Endodermal cell (in vitro differentiated cells): ENCODE results near the gene CFAP46. TPM values are rescaled to one million over a fixed set of nuclear protein-coding genes. Genes with fewer than 3 reads are reported as not detected.

Experiments
- DNase-seq: peaks from one replicate; pipeline ENCODE4 v3.0.0-alpha.2; 2017
- H3K27ac ChIP-seq: 2 replicates; pipeline ENCODE4 v1.5.1; 2013; ENCODE audit warnings: mild to moderate bottlenecking, low read depth, low read length, moderate library complexity
- H3K27me3 ChIP-seq: 2 replicates; pipeline ENCODE4 v1.6.1; 2013; ENCODE audit warnings: mild to moderate bottlenecking, low read length, moderate library complexity; ENCODE audit not compliant: insufficient read depth, control insufficient read depth, poor library complexity, severe bottlenecking
- H3K36me3 ChIP-seq: 2 replicates; pipeline ENCODE4 v1.7.0; 2013; ENCODE audit warnings: mild to moderate bottlenecking, low read length, moderate library complexity; ENCODE audit not compliant: control insufficient read depth, insufficient read depth
- H3K4me1 ChIP-seq: one replicate; pipeline ENCODE4 v1.7.0; 2013; ENCODE audit warnings: low read length; ENCODE audit not compliant: control insufficient read depth, insufficient read depth
- H3K4me3 ChIP-seq: 2 replicates; pipeline ENCODE4 v1.5.1; 2013; ENCODE audit warnings: mild to moderate bottlenecking, low read length, moderate library complexity
- H3K9ac ChIP-seq: 2 replicates; pipeline ENCODE4 v1.6.1; 2013; ENCODE audit warnings: mild to moderate bottlenecking, low read length, moderate library complexity; ENCODE audit not compliant: poor library complexity, severe bottlenecking; ENCODE audit errors: extremely low read depth
- H3K9me3 ChIP-seq: 2 replicates; pipeline ENCODE4 v1.6.1; 2013; ENCODE audit warnings: mild to moderate bottlenecking, low read length, moderate library complexity; ENCODE audit not compliant: control insufficient read depth
- H3K27ac Mint-ChIP-seq: 2 replicates; pipeline ENCODE4 v1.8.0; 2020; ENCODE audit warnings: mixed read lengths
- H3K27me3 Mint-ChIP-seq: 2 replicates; pipeline ENCODE4 v1.8.0; 2021; ENCODE audit warnings: mild to moderate bottlenecking, mixed read lengths; ENCODE audit not compliant: insufficient read depth
- H3K36me3 Mint-ChIP-seq: 2 replicates; pipeline ENCODE4 v1.8.0; 2020; ENCODE audit warnings: low read depth, mixed read lengths
- H3K4me1 Mint-ChIP-seq: 2 replicates; pipeline ENCODE4 v1.8.0; 2020; ENCODE audit warnings: mixed read lengths
- H3K4me3 Mint-ChIP-seq: 2 replicates; pipeline ENCODE4 v1.8.0; 2020; ENCODE audit warnings: mild to moderate bottlenecking, moderate library complexity, mixed read lengths
- H3K9me3 Mint-ChIP-seq: 2 replicates; pipeline ENCODE4 v1.8.0; 2020; ENCODE audit warnings: mild to moderate bottlenecking, mixed read lengths
- CTCF ChIP-seq: fragments of 200-600 bp; sonication (generic); conservative IDR thresholded peaks from 2 replicates; pipeline ENCODE4 v1.5.0; 2021; ENCODE audit warnings: antibody characterized with exemption, mild to moderate bottlenecking
- WGBS, 2 experiments: methylation state at CpG; one replicate each; pipeline versions ENCODE4 v1.1.5 to v1.1.7; 2013; ENCODE audit warnings: missing lambda C conversion rate in 2 of 2, mixed read lengths in 1 of 2; ENCODE audit not compliant: insufficient coverage in 1 of 2, insufficient read length in 1 of 2; 5-methylcytosine and 5-hydroxymethylcytosine counted together
- total RNA-seq, 2 donors: library from RNA; stranded (reverse); fragmentation: NEBNext Ultra II Directional in 1 of 2; extraction: Animal tissue kit (Norgen Biotek cat#: 25700) in 1 of 2; gene quantifications; 2 replicates in 1 of 2; 3 replicates in 1 of 2; pipeline ENCODE4 v1.2.1, GENCODE V29; 2021

CFAP46 gene
- total RNA-seq, 2 donors from 2014 or later = 9.9 to 10.5 TPM

DNA sequence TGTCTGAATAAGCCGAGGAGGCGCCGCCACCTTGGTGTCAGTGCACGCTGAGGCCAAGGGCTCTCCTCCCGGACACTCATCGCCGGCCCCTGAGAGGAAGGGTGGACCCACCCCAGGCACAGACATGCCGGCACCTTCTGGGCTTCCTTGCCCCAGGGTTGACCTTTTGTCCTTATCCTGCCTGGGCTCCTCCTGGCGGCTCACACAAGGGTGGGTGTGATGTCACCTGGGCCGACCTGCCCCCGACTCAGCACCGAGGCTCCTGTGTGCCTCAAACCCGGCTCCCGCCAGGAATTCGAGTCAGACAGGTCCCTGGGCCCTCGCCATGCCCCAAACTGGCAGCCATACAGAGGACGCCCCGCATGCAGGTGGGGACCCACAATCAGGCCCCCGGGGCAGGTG, 17.7 kb upstream of the CFAP46 start:
- 93 to 96% methylated on average over 16 to 19 of the region's 19 CpGs for WGBS, 2 experiments
- no peaks in the 10 kb centered on the region for H3K9me3 Mint-ChIP-seq
- H3K4me1 Mint-ChIP-seq = no peaks in the 10 kb centered on the region
- Histone ChIP-seq H3K27ac (no peak overlapping the region), H3K4me1 (no peaks in the 10 kb centered on the region), H3K27me3 (no peaks in the 10 kb centered on the region), H3K9ac (no peak overlapping the region), H3K4me3 (no peak overlapping the region), H3K36me3 (no peaks in the 10 kb centered on the region), H3K9me3 (no peaks in the 10 kb centered on the region)
- H3K27me3 Mint-ChIP-seq = peaks cover 4% of the 10 kb centered on the region
- no peaks in the 10 kb centered on the region for H3K36me3 Mint-ChIP-seq
- H3K27ac Mint-ChIP-seq = no peak overlapping the region
- DNase-seq = no peak
- no peak overlapping the region for H3K4me3 Mint-ChIP-seq
- no peak for TF ChIP-seq CTCF

DNA sequence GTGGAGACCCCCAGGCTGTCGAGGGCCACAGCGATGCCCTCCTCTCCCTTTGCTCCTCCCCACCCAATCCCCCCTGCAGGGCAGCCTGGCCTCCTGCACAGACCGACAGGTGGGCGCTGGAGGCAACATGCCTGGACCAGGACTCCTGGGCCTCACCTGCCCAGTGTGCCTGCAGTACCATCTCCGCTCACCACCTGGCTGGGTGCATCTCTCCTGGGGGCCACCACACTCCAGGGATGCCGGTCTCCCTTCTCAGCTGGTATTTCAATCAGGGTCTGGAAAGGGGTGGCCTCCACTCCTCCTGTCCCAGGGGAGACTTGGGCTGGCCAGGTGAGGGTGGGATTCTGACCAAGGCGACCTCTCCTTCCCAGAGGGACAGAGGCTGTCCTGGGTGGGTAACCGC, 17.2 kb upstream of the CFAP46 start:
- Mint-ChIP-seq H3K27me3 (peaks cover 4% of the 10 kb centered on the region), H3K36me3 (no peaks in the 10 kb centered on the region)
- 92 to 97% methylated on average over 5 to 8 of the region's 8 CpGs for WGBS, 2 experiments

DNA sequence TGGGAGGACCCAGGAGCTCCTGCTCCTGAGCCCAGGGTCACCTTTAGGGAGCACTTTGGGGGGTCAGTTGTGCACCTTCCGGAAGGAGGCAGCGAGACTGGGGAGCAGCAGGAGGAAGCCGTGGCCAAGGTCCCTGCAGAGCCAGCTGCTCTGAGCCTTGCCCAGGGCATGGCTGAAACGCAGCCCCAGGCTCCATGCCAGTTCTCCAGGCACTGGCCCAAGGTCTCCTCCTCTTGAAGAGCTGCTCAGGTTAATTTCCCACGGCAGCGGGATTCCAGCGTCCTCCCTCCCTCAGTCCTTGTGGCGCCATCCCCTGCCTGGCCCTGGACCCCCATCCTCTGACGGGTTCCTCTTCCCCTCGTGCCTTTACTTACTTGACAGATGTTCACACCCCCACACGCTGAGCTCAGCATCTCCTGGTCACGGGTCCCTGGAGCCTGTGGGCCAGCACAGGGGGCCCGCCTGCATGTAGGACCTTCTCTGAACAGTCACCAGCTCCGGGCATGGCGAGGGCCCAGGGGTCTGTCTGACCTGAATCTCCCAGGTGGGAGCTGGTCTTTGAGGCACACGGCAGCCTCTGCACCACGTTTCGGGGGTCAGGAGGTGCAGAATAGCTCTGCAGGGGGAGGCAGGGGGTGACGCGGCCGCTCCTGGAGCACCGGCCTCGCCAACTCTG, 16.7 kb upstream of the CFAP46 start:
- H3K27ac Mint-ChIP-seq = no peak overlapping the region

More for the DNA sequence above, 17.2 kb upstream of the CFAP46 start:
- Mint-ChIP-seq H3K4me1 (no peaks in the 10 kb centered on the region), H3K27ac (no peak overlapping the region), H3K9me3 (no peaks in the 10 kb centered on the region), H3K4me3 (no peak overlapping the region)
- Histone ChIP-seq H3K4me1 (no peaks in the 10 kb centered on the region), H3K36me3 (no peaks in the 10 kb centered on the region), H3K9ac (no peak overlapping the region), H3K27ac (no peak overlapping the region), H3K9me3 (no peaks in the 10 kb centered on the region), H3K4me3 (no peak overlapping the region), H3K27me3 (no peaks in the 10 kb centered on the region)
- no peak for DNase-seq
- no peak for TF ChIP-seq CTCF

More for the DNA sequence above, 16.7 kb upstream of the CFAP46 start:
- TF ChIP-seq CTCF = no peak
- Mint-ChIP-seq H3K27me3 (peaks cover 4% of the 10 kb centered on the region), H3K4me1 (peaks cover 3% of the 10 kb centered on the region), H3K36me3 (no peaks in the 10 kb centered on the region), H3K4me3 (no peak overlapping the region), H3K9me3 (no peaks in the 10 kb centered on the region)
- no peaks in the 10 kb centered on the region for H3K4me1 ChIP-seq
- H3K9me3 ChIP-seq = no peaks in the 10 kb centered on the region
- no peak overlapping the region for H3K27ac ChIP-seq
- H3K36me3 ChIP-seq = no peaks in the 10 kb centered on the region
- no peak overlapping the region for H3K9ac ChIP-seq
- H3K27me3 ChIP-seq = no peaks in the 10 kb centered on the region
- H3K4me3 ChIP-seq = no peak overlapping the region
- WGBS, 2 experiments = 93 to 95% methylated on average over 18 to 23 of the region's 23 CpGs
- DNase-seq = no peak
